Tibial artery (tissue), 4 donors: Measurements from ENCODE around the gene VSTM1.

ENCODE experiments used
- DNase-seq, 2 donors: peaks; one replicate each; pipeline ENCODE4 v3.0.0-alpha.2; 2019
- H3K27ac ChIP-seq, 2 donors: fragments of 200-600 bp; sonication (generic) in 1 of 2; 1 replicate in 1 of 2; 2 replicates in 1 of 2; pipeline ENCODE4 v1.5.1; 2018 to 2019; ENCODE audit warnings: mild to moderate bottlenecking in 1 of 2
- H3K27me3 ChIP-seq, 2 donors: fragments of 200-600 bp; sonication (generic) in 1 of 2; one replicate each; pipeline versions ENCODE4 v1.5.1 to v1.6.0; 2016 to 2019
- H3K36me3 ChIP-seq, 3 donors: fragments of 200-600 bp; sonication (generic) in 2 of 3; one replicate each; pipeline ENCODE4 v1.5.1; 2016 to 2019; ENCODE audit warnings: mild to moderate bottlenecking in 2 of 3
- H3K4me1 ChIP-seq, 4 donors: fragments of 200-600 bp; sonication (generic) in 2 of 4; 1 replicate in 3 of 4; 2 replicates in 1 of 4; pipeline ENCODE4 v1.5.1; 2016 to 2019
- H3K4me3 ChIP-seq, 2 donors: fragments of 200-600 bp; sonication (generic) in 1 of 2; 1 replicate in 1 of 2; 2 replicates in 1 of 2; pipeline ENCODE4 v1.5.1; 2018 to 2019; ENCODE audit warnings: mild to moderate bottlenecking in 2 of 2
- H3K9me3 ChIP-seq, 3 donors: fragments of 200-600 bp; sonication (generic) in 1 of 3; one replicate each; pipeline ENCODE4 v1.5.1; 2016 to 2019
- intact Hi-C: fragments of 100-400 bp; cut with DNase I; formaldehyde crosslinking; loops from one replicate; pipeline ENCODE4 v1.15.0; 2023; ENCODE audit warnings: low total_unique reads
- TF ChIP-seq, protein P1 (sequence below), 2 experiments: fragments of 200-600 bp in 1 of 2; fragments of 450-650 bp in 1 of 2; IDR thresholded peaks; one replicate each; pipeline ENCODE4 v1.5.1; 2017 to 2019; ENCODE audit warnings: antibody characterized with exemption in 2 of 2, mild to moderate bottlenecking in 1 of 2, moderate library complexity in 1 of 2

VSTM1 gene

DNA sequence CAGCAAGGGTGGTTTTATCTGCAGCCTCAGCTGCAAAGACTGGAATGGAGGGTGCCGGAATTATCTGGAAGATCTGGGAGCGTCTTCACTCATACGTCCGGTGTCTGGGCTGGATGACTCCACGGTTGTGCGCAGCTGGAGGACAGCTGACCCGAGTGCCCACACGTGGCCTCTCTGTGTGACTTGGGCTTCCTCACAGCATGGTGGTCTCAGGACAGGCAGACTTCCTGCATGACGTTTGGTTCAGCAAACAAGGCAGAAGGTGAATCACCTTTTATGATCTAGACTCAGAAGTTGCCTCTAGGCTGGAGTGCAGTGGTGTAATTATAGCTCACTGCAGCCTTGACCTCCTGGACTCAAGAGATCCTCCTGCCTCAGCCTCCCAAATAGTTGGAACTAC lies 39.0 kb downstream of the VSTM1 start:
- Histone ChIP-seq H3K9me3 (no peaks in the 10 kb centered on the region), H3K36me3 (no peaks in the 10 kb centered on the region), H3K4me3 (no peak overlapping the region), H3K27me3 (peaks cover 0 to 37% of the 10 kb centered on the region in 2 donors), H3K4me1 (no peaks in the 10 kb centered on the region), H3K27ac (no peak overlapping the region)
- TF ChIP-seq, protein P1, sequence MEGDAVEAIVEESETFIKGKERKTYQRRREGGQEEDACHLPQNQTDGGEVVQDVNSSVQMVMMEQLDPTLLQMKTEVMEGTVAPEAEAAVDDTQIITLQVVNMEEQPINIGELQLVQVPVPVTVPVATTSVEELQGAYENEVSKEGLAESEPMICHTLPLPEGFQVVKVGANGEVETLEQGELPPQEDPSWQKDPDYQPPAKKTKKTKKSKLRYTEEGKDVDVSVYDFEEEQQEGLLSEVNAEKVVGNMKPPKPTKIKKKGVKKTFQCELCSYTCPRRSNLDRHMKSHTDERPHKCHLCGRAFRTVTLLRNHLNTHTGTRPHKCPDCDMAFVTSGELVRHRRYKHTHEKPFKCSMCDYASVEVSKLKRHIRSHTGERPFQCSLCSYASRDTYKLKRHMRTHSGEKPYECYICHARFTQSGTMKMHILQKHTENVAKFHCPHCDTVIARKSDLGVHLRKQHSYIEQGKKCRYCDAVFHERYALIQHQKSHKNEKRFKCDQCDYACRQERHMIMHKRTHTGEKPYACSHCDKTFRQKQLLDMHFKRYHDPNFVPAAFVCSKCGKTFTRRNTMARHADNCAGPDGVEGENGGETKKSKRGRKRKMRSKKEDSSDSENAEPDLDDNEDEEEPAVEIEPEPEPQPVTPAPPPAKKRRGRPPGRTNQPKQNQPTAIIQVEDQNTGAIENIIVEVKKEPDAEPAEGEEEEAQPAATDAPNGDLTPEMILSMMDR (IDR thresholded peaks at IDR 0.05): no peak
- no peak for DNase-seq
- intact Hi-C loops: no loop called here

DNA sequence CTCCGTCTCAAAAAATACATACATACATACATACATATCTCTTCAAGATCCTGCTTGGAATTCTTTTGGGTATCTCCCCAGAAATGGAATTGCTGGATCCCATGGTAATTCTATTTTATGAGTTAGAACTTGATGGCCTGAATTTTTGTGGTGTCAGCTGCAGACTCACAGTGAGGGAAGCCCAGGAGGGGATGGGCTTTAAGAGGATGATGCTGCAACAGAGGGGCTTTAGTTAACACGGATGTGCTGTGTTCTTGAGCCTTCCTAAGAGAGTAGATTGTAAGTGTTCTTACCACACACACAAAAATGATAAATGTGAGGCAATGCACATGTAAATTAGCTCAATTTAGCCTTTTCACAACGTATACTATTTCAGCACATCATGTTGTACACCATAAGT lies 40.5 kb downstream of the VSTM1 start:
- Histone ChIP-seq H3K9me3 (no peaks in the 10 kb centered on the region), H3K36me3 (no peaks in the 10 kb centered on the region), H3K27ac (no peak overlapping the region), H3K27me3 (peaks cover 0 to 30% of the 10 kb centered on the region in 2 donors), H3K4me1 (no peaks in the 10 kb centered on the region), H3K4me3 (no peak overlapping the region)
- TF ChIP-seq, protein P1 (IDR thresholded peaks at IDR 0.05): no peak
- DNase-seq: no peak
- intact Hi-C loops: loop anchor here (2.0 kb wide), 1 partner anchor 184 kb away; no protein-coding TSS in a partner anchor

DNA sequence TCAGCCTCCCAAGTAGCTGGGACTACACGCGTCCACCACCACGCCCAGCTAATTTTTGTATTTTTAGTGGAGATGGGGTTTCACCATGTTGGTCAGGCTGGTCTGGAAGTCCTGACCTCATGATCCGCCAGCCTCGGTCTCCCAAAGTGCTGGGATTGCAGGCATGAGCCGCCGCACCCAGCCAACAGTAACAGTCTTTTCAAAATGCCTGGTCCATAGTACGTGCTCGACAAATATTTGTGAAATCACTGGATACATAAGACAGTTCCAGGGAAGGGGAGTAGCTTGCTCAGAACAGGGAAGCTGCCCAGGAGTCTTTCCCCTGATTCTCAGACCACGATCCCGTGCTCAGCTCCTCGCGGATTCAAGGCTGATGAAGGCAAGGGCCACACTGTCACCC lies 41.8 kb downstream of the VSTM1 start:
- intact Hi-C loops: loop anchor here (2.0 kb wide), 1 partner anchor 183 kb away; no protein-coding TSS in a partner anchor
- Histone ChIP-seq H3K27me3 (peaks cover 0 to 25% of the 10 kb centered on the region in 2 donors), H3K4me3 (no peak overlapping the region), H3K36me3 (no peaks in the 10 kb centered on the region), H3K27ac (no peak overlapping the region), H3K4me1 (no peaks in the 10 kb centered on the region), H3K9me3 (no peaks in the 10 kb centered on the region)
- TF ChIP-seq, protein P1 (IDR thresholded peaks at IDR 0.05): no peak
- no peak for DNase-seq

DNA sequence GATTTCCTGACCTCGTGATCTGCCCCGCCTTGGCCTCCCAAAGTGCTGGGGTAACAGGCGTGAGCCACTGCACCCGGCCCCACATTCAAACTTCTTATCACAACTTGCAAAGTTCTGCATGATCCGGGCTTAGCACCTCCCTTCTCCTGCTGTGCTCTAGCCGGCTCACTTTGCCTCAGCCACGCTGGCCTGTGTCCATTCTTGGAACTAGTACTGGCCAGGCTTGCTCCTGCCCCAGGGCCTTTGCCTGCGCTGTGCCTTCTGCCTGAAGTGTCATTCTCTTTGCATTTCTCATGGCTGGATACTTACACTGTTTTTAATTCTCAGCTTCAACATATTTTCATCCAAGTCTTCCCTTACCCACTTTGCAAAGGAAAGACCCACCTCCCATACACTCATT lies 42.3 kb downstream of the VSTM1 start:
- intact Hi-C loops: no loop called here
- Histone ChIP-seq H3K36me3 (no peaks in the 10 kb centered on the region), H3K4me3 (no peak overlapping the region), H3K4me1 (no peaks in the 10 kb centered on the region), H3K9me3 (no peaks in the 10 kb centered on the region), H3K27ac (no peak overlapping the region), H3K27me3 (peaks cover 0 to 25% of the 10 kb centered on the region in 2 donors)
- TF ChIP-seq, protein P1 (IDR thresholded peaks at IDR 0.05): no peak
- no peak for DNase-seq

DNA sequence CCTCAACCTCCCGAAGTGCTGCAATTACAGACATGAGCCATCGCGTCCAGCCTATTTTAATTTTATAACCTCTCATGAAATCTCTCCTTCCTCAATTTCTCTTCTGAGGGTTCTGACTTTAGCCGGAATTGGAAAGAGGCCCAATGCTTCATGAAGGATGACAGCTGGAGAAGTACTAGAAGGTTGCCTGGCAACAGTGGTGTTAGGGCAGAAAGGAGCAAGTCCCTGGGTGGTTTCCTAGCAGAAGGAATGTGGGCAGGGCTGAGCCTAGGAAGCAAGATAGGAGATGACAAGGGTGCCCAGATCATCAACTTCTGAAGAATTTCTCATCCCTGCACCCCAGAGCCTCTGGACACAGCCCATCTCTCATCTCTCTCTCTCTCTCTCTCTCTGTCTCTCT lies 46.4 kb downstream of the VSTM1 start:
- no peak overlapping the region for H3K27ac ChIP-seq
- H3K27me3 ChIP-seq: peaks cover 0 to 24% of the 10 kb centered on the region in 2 donors
- no peaks in the 10 kb centered on the region for H3K4me1 ChIP-seq
- intact Hi-C loops: no loop called here
- no peaks in the 10 kb centered on the region for H3K9me3 ChIP-seq
- H3K36me3 ChIP-seq: no peaks in the 10 kb centered on the region
- no peak for DNase-seq
- TF ChIP-seq, protein P1 (IDR thresholded peaks at IDR 0.05): no peak
- no peak overlapping the region for H3K4me3 ChIP-seq
